WTC11 (cell line): ENCODE measurements around the gene PHACTR2. TPM values are rescaled to one million over a fixed set of nuclear protein-coding genes. Genes with fewer than 3 reads are reported as not detected.

Source experiments
- ATAC-seq: fragments of 200-7000 bp; cut with Tn5 transposase; 2 replicates; pipeline ENCODE4 v1.10.0; 2021; ENCODE audit warnings: mild to moderate bottlenecking, moderate library complexity
- CTCF ChIA-PET: fragments of 300-600 bp; sonication (Branson Sonifier 250); formaldehyde crosslinking; loops from one replicate; lab custom pipeline; 2021; ENCODE audit warnings: antibody characterized with exemption; lab: Charles Lee
- POLR2A ChIA-PET: fragments of 350-600 bp; sonication (Branson Sonifier 250); formaldehyde crosslinking; loops from one replicate; lab custom pipeline; 2021; ENCODE audit warnings: antibody characterized with exemption; lab: Charles Lee
- DNase-seq: peaks from one replicate; pipeline ENCODE4 v3.0.0; 2021; ENCODE audit warnings: low spot score
- H3K27ac Mint-ChIP-seq: 2 replicates; pipeline ENCODE4 v1.8.0; 2021; ENCODE audit warnings: mixed read lengths
- H3K27me3 Mint-ChIP-seq: 2 replicates; pipeline ENCODE4 v1.8.0; 2021; ENCODE audit warnings: low read depth, mild to moderate bottlenecking, moderate library complexity, mixed read lengths
- H3K36me3 Mint-ChIP-seq: 2 replicates; pipeline ENCODE4 v1.8.0; 2021; ENCODE audit warnings: mixed read lengths
- H3K4me1 Mint-ChIP-seq: 2 replicates; pipeline ENCODE4 v1.8.0; 2022; ENCODE audit warnings: mixed read lengths
- H3K4me3 Mint-ChIP-seq: 2 replicates; pipeline ENCODE4 v1.8.0; 2021; ENCODE audit warnings: mild to moderate bottlenecking, moderate library complexity, mixed read lengths
- H3K9me3 Mint-ChIP-seq: 2 replicates; pipeline ENCODE4 v1.8.0; 2021; ENCODE audit warnings: mixed read lengths
- ELF4 ChIP-seq: sonication (generic); formaldehyde crosslinking; IDR thresholded peaks from 2 replicates; pipeline ENCODE4 v1.8.1; 2022; ENCODE audit warnings: low read depth, mild to moderate bottlenecking, moderate library complexity, missing genetic modification reagents
- ETV6 ChIP-seq: sonication (generic); formaldehyde crosslinking; IDR thresholded peaks from 2 replicates; pipeline ENCODE4 v1.8.1; 2022; ENCODE audit warnings: mild to moderate bottlenecking, missing genetic modification reagents
- GRHL2 ChIP-seq: fragments of 250-450 bp; sonication (Bioruptor Pico); IDR thresholded peaks from 2 replicates; pipeline ENCODE4 v1.8.0; 2022; ENCODE audit warnings: mild to moderate bottlenecking, moderate library complexity; ENCODE audit not compliant: insufficient replicate concordance, severe bottlenecking
- JUN ChIP-seq: sonication (generic); formaldehyde crosslinking; IDR thresholded peaks from 2 replicates; pipeline ENCODE4 v1.8.0; 2023; ENCODE audit warnings: mild to moderate bottlenecking, missing genetic modification reagents
- MXD4 ChIP-seq: fragments of 250-450 bp; sonication (Bioruptor Pico); IDR thresholded peaks from 2 replicates; pipeline ENCODE4 v1.8.0; 2021; ENCODE audit warnings: mild to moderate bottlenecking, moderate library complexity, borderline replicate concordance
- MYBL2 ChIP-seq: sonication (generic); formaldehyde crosslinking; IDR thresholded peaks from 2 replicates; pipeline ENCODE4 v1.8.1; 2023; ENCODE audit warnings: mild to moderate bottlenecking, moderate library complexity, missing genetic modification reagents
- NR1H2 ChIP-seq: sonication (generic); formaldehyde crosslinking; IDR thresholded peaks from 2 replicates; pipeline ENCODE4 v1.9.0; 2021; ENCODE audit warnings: mild to moderate bottlenecking, moderate library complexity, missing genetic modification reagents
- NR2C2 ChIP-seq: sonication (generic); formaldehyde crosslinking; IDR thresholded peaks from 2 replicates; pipeline ENCODE4 v1.8.0; 2022; ENCODE audit warnings: mild to moderate bottlenecking, missing genetic modification reagents
- TEAD4 ChIP-seq: sonication (generic); formaldehyde crosslinking; IDR thresholded peaks from 2 replicates; pipeline ENCODE4 v1.8.0; 2022; ENCODE audit warnings: mild to moderate bottlenecking, missing genetic modification reagents
- ZBTB21 ChIP-seq: sonication (generic); formaldehyde crosslinking; IDR thresholded peaks from 2 replicates; pipeline ENCODE4 v1.8.1; 2023; ENCODE audit warnings: mild to moderate bottlenecking, missing genetic modification reagents, borderline replicate concordance
- ZNF396 ChIP-seq: fragments of 250-450 bp; sonication (Bioruptor Pico); IDR thresholded peaks from 2 replicates; pipeline ENCODE4 v1.8.0; 2021; ENCODE audit warnings: mild to moderate bottlenecking, moderate library complexity, borderline replicate concordance
- total RNA-seq: library from RNA; stranded (reverse); gene quantifications from 3 replicates; pipeline ENCODE4 v1.2.3, GENCODE V29; 2021
- TF ChIP-seq, protein P1 (sequence below): sonication (generic); formaldehyde crosslinking; IDR thresholded peaks from 2 replicates; pipeline ENCODE4 v1.8.1; 2023; ENCODE audit warnings: mild to moderate bottlenecking, missing genetic modification reagents
- TF ChIP-seq, protein P2 (sequence below): sonication (generic); formaldehyde crosslinking; IDR thresholded peaks from 2 replicates; pipeline ENCODE4 v1.8.1; 2022; ENCODE audit warnings: missing genetic modification reagents, borderline replicate concordance
- TF ChIP-seq, protein P3 (sequence below): sonication (generic); formaldehyde crosslinking; IDR thresholded peaks from 2 replicates; pipeline ENCODE4 v1.8.1; 2022; ENCODE audit warnings: low read depth, mild to moderate bottlenecking, moderate library complexity, missing genetic modification reagents, borderline replicate concordance
- TF ChIP-seq, protein P4 (sequence below): sonication (generic); formaldehyde crosslinking; IDR thresholded peaks from 2 replicates; pipeline ENCODE4 v1.8.1; 2022; ENCODE audit warnings: low read depth, missing genetic modification reagents, borderline replicate concordance
- TF ChIP-seq, protein P5 (sequence below): fragments of 250-450 bp; sonication (Bioruptor Pico); IDR thresholded peaks from 2 replicates; pipeline ENCODE4 v1.8.0; 2021; ENCODE audit warnings: mild to moderate bottlenecking
- TF ChIP-seq, protein P6 (sequence below): sonication (generic); formaldehyde crosslinking; IDR thresholded peaks from 2 replicates; pipeline ENCODE4 v1.8.1; 2022; ENCODE audit warnings: mild to moderate bottlenecking, moderate library complexity, missing genetic modification reagents
- TF ChIP-seq, protein P7 (sequence below): sonication (generic); formaldehyde crosslinking; IDR thresholded peaks from 2 replicates; pipeline ENCODE4 v1.8.0; 2022; ENCODE audit warnings: mild to moderate bottlenecking, missing genetic modification reagents
- TF ChIP-seq, protein P8 (sequence below): fragments of 250-450 bp; sonication (Bioruptor Pico); IDR thresholded peaks from 2 replicates; pipeline ENCODE4 v1.9.0; 2021; ENCODE audit warnings: mild to moderate bottlenecking

The PHACTR2 gene
- total RNA-seq, 1 experiment from 2014 or later: 90.5 TPM

DNA sequence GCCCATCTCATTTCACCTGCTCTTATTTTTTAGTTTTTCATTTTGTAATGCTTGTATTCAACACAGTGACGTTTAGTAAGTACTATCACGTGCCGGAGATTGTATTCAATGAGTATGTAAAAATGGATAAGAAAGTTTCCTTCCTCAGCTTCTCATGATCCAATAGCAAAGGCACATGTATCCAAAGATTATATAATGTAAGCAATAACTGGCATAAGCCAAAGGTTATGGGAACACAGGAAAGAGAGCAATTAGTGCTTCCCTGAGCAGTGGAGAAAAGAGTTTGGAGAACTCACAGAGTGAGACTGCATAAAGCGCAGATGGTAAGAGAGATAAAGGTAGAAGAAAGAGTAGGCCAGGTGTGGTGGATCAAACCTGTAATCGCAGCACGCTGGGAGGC, 143.6 kb downstream of the PHACTR2 start:
- Mint-ChIP-seq H3K9me3 (no peaks in the 10 kb centered on the region), H3K27ac (peak overlapping the region; percentile 33; the same call in 1 of the 2 replicates), H3K27me3 (no peaks in the 10 kb centered on the region), H3K4me3 (no peak overlapping the region), H3K4me1 (peaks cover 16% of the 10 kb centered on the region), H3K36me3 (peaks cover 19% of the 10 kb centered on the region)
- TF ChIP-seq, protein P1, sequence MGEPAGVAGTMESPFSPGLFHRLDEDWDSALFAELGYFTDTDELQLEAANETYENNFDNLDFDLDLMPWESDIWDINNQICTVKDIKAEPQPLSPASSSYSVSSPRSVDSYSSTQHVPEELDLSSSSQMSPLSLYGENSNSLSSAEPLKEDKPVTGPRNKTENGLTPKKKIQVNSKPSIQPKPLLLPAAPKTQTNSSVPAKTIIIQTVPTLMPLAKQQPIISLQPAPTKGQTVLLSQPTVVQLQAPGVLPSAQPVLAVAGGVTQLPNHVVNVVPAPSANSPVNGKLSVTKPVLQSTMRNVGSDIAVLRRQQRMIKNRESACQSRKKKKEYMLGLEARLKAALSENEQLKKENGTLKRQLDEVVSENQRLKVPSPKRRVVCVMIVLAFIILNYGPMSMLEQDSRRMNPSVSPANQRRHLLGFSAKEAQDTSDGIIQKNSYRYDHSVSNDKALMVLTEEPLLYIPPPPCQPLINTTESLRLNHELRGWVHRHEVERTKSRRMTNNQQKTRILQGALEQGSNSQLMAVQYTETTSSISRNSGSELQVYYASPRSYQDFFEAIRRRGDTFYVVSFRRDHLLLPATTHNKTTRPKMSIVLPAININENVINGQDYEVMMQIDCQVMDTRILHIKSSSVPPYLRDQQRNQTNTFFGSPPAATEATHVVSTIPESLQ: no peak
- TF ChIP-seq ZNF396 (CRISPR knock-in tag): no peak
- TF ChIP-seq, protein P2, sequence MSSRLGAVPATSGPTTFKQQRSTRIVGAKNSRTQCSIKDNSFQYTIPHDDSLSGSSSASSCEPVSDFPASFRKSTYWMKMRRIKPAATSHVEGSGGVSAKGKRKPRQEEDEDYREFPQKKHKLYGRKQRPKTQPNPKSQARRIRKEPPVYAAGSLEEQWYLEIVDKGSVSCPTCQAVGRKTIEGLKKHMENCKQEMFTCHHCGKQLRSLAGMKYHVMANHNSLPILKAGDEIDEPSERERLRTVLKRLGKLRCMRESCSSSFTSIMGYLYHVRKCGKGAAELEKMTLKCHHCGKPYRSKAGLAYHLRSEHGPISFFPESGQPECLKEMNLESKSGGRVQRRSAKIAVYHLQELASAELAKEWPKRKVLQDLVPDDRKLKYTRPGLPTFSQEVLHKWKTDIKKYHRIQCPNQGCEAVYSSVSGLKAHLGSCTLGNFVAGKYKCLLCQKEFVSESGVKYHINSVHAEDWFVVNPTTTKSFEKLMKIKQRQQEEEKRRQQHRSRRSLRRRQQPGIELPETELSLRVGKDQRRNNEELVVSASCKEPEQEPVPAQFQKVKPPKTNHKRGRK (CRISPR knock-in tag): no peak
- no peak for TF ChIP-seq GRHL2 (CRISPR knock-in tag)
- no peak for TF ChIP-seq JUN (CRISPR knock-in tag)
- TF ChIP-seq MXD4: no peak
- no peak for TF ChIP-seq MYBL2 (CRISPR knock-in tag)
- no peak for TF ChIP-seq ELF4 (CRISPR knock-in tag)
- TF ChIP-seq, protein P3, sequence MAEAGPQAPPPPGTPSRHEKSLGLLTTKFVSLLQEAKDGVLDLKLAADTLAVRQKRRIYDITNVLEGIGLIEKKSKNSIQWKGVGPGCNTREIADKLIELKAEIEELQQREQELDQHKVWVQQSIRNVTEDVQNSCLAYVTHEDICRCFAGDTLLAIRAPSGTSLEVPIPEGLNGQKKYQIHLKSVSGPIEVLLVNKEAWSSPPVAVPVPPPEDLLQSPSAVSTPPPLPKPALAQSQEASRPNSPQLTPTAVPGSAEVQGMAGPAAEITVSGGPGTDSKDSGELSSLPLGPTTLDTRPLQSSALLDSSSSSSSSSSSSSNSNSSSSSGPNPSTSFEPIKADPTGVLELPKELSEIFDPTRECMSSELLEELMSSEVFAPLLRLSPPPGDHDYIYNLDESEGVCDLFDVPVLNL: no peak
- no peak for TF ChIP-seq TEAD4 (CRISPR knock-in tag)
- TF ChIP-seq NR1H2 (CRISPR knock-in tag): no peak
- TF ChIP-seq ETV6: no peak
- no peak for TF ChIP-seq ZBTB21 (CRISPR knock-in tag)
- TF ChIP-seq NR2C2 (CRISPR knock-in tag): no peak
- TF ChIP-seq, protein P4, sequence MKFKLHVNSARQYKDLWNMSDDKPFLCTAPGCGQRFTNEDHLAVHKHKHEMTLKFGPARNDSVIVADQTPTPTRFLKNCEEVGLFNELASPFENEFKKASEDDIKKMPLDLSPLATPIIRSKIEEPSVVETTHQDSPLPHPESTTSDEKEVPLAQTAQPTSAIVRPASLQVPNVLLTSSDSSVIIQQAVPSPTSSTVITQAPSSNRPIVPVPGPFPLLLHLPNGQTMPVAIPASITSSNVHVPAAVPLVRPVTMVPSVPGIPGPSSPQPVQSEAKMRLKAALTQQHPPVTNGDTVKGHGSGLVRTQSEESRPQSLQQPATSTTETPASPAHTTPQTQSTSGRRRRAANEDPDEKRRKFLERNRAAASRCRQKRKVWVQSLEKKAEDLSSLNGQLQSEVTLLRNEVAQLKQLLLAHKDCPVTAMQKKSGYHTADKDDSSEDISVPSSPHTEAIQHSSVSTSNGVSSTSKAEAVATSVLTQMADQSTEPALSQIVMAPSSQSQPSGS (CRISPR knock-in tag): no peak
- CTCF ChIA-PET: interaction anchor here (0.6 kb wide), 1 partner anchor 119 kb away, joined by 4 read pairs; no protein-coding TSS in a partner anchor
- POLR2A ChIA-PET: no interaction called here
- DNase-seq: no peak
- ATAC-seq: no peak

DNA sequence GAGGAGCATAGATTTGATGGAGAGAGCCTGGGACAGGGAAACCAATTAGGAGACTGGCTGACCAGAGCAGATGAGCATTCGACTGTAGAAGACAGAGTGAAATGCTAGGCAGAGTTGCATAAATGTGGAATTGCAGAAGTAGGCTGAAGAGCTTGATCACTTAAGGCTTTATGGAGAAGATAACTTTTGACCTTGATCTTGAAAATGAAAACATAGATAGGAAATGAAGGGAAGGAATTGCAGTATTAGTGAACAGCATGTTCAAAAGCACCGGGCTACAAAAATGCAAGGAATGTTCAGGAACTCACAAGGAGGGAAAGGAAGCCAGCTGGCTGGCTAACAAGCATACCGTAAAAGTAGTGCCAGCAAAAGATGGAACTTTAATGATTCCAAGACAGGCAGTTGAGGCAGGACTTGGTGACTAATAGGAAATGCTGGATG, 144.8 kb downstream of the PHACTR2 start:
- Mint-ChIP-seq H3K27ac (no peak overlapping the region; the same call in 1 of the 2 replicates), H3K36me3 (peaks cover 24% of the 10 kb centered on the region), H3K4me3 (no peak overlapping the region), H3K9me3 (no peaks in the 10 kb centered on the region), H3K4me1 (peaks cover 16% of the 10 kb centered on the region), H3K27me3 (no peaks in the 10 kb centered on the region)
- ChIA-PET CTCF (interaction anchor here (1.6 kb wide), 1 partner anchor 247 kb away, joined by 6 read pairs; no protein-coding TSS in a partner anchor), POLR2A (interaction anchor here (1.1 kb wide), 1 partner anchor 20 kb away, joined by 3 read pairs; the partner anchor contains the start of gene LTV1)
- ATAC-seq (peak; percentile 63), DNase-seq (no peak)
- no peak for TF ChIP-seq NR1H2 (CRISPR knock-in tag)
- TF ChIP-seq, protein P5, sequence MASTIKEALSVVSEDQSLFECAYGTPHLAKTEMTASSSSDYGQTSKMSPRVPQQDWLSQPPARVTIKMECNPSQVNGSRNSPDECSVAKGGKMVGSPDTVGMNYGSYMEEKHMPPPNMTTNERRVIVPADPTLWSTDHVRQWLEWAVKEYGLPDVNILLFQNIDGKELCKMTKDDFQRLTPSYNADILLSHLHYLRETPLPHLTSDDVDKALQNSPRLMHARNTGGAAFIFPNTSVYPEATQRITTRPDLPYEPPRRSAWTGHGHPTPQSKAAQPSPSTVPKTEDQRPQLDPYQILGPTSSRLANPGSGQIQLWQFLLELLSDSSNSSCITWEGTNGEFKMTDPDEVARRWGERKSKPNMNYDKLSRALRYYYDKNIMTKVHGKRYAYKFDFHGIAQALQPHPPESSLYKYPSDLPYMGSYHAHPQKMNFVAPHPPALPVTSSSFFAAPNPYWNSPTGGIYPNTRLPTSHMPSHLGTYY: no peak
- TF ChIP-seq, protein P3: no peak
- TF ChIP-seq, protein P6, sequence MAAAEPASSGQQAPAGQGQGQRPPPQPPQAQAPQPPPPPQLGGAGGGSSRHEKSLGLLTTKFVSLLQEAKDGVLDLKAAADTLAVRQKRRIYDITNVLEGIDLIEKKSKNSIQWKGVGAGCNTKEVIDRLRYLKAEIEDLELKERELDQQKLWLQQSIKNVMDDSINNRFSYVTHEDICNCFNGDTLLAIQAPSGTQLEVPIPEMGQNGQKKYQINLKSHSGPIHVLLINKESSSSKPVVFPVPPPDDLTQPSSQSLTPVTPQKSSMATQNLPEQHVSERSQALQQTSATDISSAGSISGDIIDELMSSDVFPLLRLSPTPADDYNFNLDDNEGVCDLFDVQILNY (CRISPR knock-in tag): no peak
- TF ChIP-seq, protein P7, sequence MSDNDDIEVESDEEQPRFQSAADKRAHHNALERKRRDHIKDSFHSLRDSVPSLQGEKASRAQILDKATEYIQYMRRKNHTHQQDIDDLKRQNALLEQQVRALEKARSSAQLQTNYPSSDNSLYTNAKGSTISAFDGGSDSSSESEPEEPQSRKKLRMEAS (CRISPR knock-in tag): no peak
- TF ChIP-seq, protein P8, sequence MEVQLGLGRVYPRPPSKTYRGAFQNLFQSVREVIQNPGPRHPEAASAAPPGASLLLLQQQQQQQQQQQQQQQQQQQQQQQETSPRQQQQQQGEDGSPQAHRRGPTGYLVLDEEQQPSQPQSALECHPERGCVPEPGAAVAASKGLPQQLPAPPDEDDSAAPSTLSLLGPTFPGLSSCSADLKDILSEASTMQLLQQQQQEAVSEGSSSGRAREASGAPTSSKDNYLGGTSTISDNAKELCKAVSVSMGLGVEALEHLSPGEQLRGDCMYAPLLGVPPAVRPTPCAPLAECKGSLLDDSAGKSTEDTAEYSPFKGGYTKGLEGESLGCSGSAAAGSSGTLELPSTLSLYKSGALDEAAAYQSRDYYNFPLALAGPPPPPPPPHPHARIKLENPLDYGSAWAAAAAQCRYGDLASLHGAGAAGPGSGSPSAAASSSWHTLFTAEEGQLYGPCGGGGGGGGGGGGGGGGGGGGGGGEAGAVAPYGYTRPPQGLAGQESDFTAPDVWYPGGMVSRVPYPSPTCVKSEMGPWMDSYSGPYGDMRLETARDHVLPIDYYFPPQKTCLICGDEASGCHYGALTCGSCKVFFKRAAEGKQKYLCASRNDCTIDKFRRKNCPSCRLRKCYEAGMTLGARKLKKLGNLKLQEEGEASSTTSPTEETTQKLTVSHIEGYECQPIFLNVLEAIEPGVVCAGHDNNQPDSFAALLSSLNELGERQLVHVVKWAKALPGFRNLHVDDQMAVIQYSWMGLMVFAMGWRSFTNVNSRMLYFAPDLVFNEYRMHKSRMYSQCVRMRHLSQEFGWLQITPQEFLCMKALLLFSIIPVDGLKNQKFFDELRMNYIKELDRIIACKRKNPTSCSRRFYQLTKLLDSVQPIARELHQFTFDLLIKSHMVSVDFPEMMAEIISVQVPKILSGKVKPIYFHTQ: no peak
